HFF-Myc (cell line): ENCODE data around the gene ARMC9.

Experiments used
- DNase-seq: peaks from one replicate; pipeline ENCODE4 v3.0.0-alpha.2; 2011; ENCODE audit warnings: low read depth; ENCODE audit errors: extremely low read depth
- H3K4me3 ChIP-seq: replicated peaks from 2 replicates; pipeline ENCODE4 v1.5.1; 2011; ENCODE audit warnings: low read depth, mild to moderate bottlenecking, control low read depth, low read length
- TF ChIP-seq, protein P1 (sequence below): IDR thresholded peaks from 2 replicates; pipeline ENCODE4 v1.5.1; 2012; ENCODE audit warnings: mild to moderate bottlenecking, low read depth, low read length, control low read depth; ENCODE audit errors: missing control alignments

The ARMC9 gene

GRCh38 chr2:231395188-231396057 is 197.0 kb downstream of the ARMC9 start, which contains the start of gene B3GNT7:
Gene B3GNT7, plus strand, starts transcription at chr2:231395710. Its CDS starts 94 bp downstream, at chr2:231395804.
- DNase-seq: no peak
- H3K4me3 ChIP-seq: no peak within 1 kb of the TSS
- TF ChIP-seq, protein P1, sequence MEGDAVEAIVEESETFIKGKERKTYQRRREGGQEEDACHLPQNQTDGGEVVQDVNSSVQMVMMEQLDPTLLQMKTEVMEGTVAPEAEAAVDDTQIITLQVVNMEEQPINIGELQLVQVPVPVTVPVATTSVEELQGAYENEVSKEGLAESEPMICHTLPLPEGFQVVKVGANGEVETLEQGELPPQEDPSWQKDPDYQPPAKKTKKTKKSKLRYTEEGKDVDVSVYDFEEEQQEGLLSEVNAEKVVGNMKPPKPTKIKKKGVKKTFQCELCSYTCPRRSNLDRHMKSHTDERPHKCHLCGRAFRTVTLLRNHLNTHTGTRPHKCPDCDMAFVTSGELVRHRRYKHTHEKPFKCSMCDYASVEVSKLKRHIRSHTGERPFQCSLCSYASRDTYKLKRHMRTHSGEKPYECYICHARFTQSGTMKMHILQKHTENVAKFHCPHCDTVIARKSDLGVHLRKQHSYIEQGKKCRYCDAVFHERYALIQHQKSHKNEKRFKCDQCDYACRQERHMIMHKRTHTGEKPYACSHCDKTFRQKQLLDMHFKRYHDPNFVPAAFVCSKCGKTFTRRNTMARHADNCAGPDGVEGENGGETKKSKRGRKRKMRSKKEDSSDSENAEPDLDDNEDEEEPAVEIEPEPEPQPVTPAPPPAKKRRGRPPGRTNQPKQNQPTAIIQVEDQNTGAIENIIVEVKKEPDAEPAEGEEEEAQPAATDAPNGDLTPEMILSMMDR: no peak

DNA sequence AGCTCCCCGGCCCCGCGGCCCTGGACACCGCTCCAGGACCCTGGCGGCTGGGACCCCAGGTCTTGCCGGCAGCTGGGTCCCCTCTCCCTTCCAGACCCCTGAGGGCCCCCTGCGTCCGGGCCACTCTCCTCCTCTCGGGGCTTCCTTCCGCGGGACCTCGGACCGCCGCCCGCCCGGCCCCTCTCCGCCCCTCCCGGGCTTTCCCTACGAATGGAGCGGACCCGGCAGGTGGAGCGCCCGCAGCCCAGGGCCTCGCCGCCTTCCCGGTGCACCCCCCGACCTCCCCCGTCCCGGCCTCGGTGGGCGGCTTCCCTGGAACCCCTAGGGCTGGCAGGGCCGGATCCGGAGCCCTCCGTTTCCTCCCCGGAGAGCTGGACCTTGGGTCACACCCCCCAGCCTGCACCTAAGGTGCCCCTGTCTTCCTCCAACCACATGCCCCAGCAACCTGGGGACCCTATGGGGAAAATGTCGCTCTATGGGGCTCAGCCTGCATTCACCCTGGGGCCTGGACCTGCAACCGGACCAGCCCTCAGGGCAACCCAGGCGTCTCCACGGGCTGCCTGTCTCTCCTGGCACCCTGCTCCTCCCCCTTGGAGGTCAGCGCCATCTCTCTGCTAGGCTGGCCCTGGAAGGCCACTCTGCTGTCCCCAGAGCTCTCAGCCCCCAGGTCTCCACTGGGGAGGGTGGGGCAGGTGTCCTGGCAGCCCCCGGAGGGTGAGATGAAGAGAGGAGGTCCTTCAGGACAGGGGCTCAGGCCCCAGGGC is 197.8 kb downstream of the ARMC9 start:
- TF ChIP-seq, protein P1: no peak
- DNase-seq: no peak
- no peak overlapping the region for H3K4me3 ChIP-seq

GRCh38 chr2:231397011-231397927 is 198.8 kb downstream of the ARMC9 start:
- H3K4me3 ChIP-seq: no peak overlapping the region
- DNase-seq: no peak
- TF ChIP-seq, protein P1: no peak

GRCh38 chr2:231397928-231398294 is 199.5 kb downstream of the ARMC9 start:
- no peak for DNase-seq
- TF ChIP-seq, protein P1: no peak
- no peak overlapping the region for H3K4me3 ChIP-seq

- no peak overlapping the region for H3K4me3 ChIP-seq
- DNase-seq: no peak
- TF ChIP-seq, protein P1: no peak
Observed at GRCh38 chr2:231398585-231398984, 200.2 kb downstream of the ARMC9 start.

GRCh38 chr2:231399046-231399852 is 200.8 kb downstream of the ARMC9 start:
- DNase-seq: no peak
- H3K4me3 ChIP-seq: no peak overlapping the region
- TF ChIP-seq, protein P1: no peak
